Heart right ventricle (tissue), 16 donors: ENCODE measurements around the gene PPP1R16B. TPM values are rescaled to one million over a fixed set of nuclear protein-coding genes. Genes with fewer than 3 reads are reported as not detected.

Experiments used
- ATAC-seq, 8 donors: fragments of 200-7000 bp; cut with Tn5 transposase; one replicate each; pipeline ENCODE4 v1.9.1; 2020; ENCODE audit warnings: mild to moderate bottlenecking in 8 of 8, moderate library complexity in 8 of 8, moderate number of reproducible peaks in 1 of 8
- DNase-seq, 2 donors: peaks; one replicate each; pipeline ENCODE4 v3.0.0-alpha.2; 2020
- H3K27ac ChIP-seq, 10 donors: fragments of 200-600 bp; sonication (generic) in 2 of 10; one replicate each; pipeline versions ENCODE4 v1.5.0 to v1.8.0; 2020 to 2022; ENCODE audit warnings: mild to moderate bottlenecking in 3 of 10
- H3K27me3 ChIP-seq, 7 donors: fragments of 200-600 bp; one replicate each; pipeline ENCODE4 v1.8.0; 2021 to 2022; ENCODE audit warnings: mild to moderate bottlenecking in 2 of 7
- H3K36me3 ChIP-seq, 9 donors: fragments of 200-600 bp; sonication (generic) in 1 of 9; one replicate each; pipeline versions ENCODE4 v1.5.0 to v1.8.0; 2020 to 2022; ENCODE audit warnings: mild to moderate bottlenecking in 2 of 9
- H3K4me1 ChIP-seq, 9 donors: fragments of 200-600 bp; sonication (generic) in 1 of 9; one replicate each; pipeline versions ENCODE4 v1.5.0 to v1.8.0; 2020 to 2022; ENCODE audit warnings: mild to moderate bottlenecking in 4 of 9
- H3K4me3 ChIP-seq, 10 donors: fragments of 200-600 bp; sonication (generic) in 2 of 10; one replicate each; pipeline versions ENCODE4 v1.5.0 to v1.8.0; 2020 to 2022; ENCODE audit warnings: mild to moderate bottlenecking in 7 of 10, moderate library complexity in 2 of 10
- H3K9me3 ChIP-seq, 11 donors: fragments of 200-600 bp in 10 of 11; sonication (generic) in 2 of 11; one replicate each; pipeline versions ENCODE4 v1.5.0 to v1.8.0; 2013 to 2022; ENCODE audit warnings: mild to moderate bottlenecking in 2 of 11, control low read depth in 1 of 11, moderate library complexity in 1 of 11
- WGBS, 2 donors: extraction: QIAGEN DNeasy Blood & Tissue Kit; methylation state at CpG; one replicate each; pipeline ENCODE4 v1.1.7; 2013; ENCODE audit warnings: inconsistent platforms in 1 of 2; 5-methylcytosine and 5-hydroxymethylcytosine counted together
- intact Hi-C, 10 donors: fragments of 100-400 bp; cut with DNase I; formaldehyde crosslinking; loops; one replicate each; pipeline versions ENCODE4 v1.11.1 to v1.14.2; 2022
- polyA plus RNA-seq, 2 donors: library from polyadenylated mRNA; stranded (reverse); fragments of 200-250 nt; gene quantifications; one replicate each; pipeline ENCODE4 v1.2.3, GENCODE V29; 2013
- total RNA-seq, 10 donors: library from RNA; stranded (reverse); fragmentation: NEBNext Ultra II Directional in 3 of 10; extraction: Animal tissue kit (Norgen Biotek cat#: 25700) in 3 of 10; gene quantifications; one replicate each; pipeline versions ENCODE4 v1.2.1 to v1.2.4, GENCODE V29; 2021 to 2023
- TF ChIP-seq, protein P1 (sequence below), 9 donors: fragments of 200-600 bp; sonication (generic) in 2 of 9; IDR thresholded peaks; one replicate each; pipeline versions ENCODE4 v1.5.0 to v1.8.0; 2021 to 2022; ENCODE audit warnings: antibody characterized with exemption in 9 of 9, mild to moderate bottlenecking in 5 of 9, moderate library complexity in 1 of 9
- donor health status: Arrhythmogenic right ventricular cardiomyopathy.
- donor health status: ischemic (EF 13 %, LVEDD 7.1; RV severe dilation, severe dysfunction).
- donor health status: healthy with polysubstance abuse.
- donor health status: DM: no; HTN: yes; CAD: no.
- donor health status: DM: no; HTN: no; CAD: no.
- donor health status: ischemic (EF 25% LVEDD 6.9; RV normal size, moderate dysfunction).
- donor health status: ischemic (EF 25% LVEDD 5.7; RV mildly dilated, moderate dysfunction).
- donor health status: healthy.
- donor health status: DM: yes; HTN: yes; CAD: no.
- donor health status: Ischemic cardiomyopathy.
- donor health status: ischemic (EF 35%, LVEDD 5.7; RV mildly dilated, moderate dysfunction).
- donor health status: nonischemic (EF 11% LVEDD 7.7; RV severe dilation, severe dysfunction).
- donor health status: DM: yes; HTN: yes; CAD: no.
- donor health status: PGD.
- donor health status: ischemic (EF 29% LVEDD 5.4; RV normal size, mild dysfunction).
- donor health status: nonischemic (EF 23%, LVEDD 6.1; RV moderate dilation, normal function).

PPP1R16B gene
- total and polyA plus RNA-seq, 12 donors = 2.5 to 13.8 (median 5.8) TPM

DNA sequence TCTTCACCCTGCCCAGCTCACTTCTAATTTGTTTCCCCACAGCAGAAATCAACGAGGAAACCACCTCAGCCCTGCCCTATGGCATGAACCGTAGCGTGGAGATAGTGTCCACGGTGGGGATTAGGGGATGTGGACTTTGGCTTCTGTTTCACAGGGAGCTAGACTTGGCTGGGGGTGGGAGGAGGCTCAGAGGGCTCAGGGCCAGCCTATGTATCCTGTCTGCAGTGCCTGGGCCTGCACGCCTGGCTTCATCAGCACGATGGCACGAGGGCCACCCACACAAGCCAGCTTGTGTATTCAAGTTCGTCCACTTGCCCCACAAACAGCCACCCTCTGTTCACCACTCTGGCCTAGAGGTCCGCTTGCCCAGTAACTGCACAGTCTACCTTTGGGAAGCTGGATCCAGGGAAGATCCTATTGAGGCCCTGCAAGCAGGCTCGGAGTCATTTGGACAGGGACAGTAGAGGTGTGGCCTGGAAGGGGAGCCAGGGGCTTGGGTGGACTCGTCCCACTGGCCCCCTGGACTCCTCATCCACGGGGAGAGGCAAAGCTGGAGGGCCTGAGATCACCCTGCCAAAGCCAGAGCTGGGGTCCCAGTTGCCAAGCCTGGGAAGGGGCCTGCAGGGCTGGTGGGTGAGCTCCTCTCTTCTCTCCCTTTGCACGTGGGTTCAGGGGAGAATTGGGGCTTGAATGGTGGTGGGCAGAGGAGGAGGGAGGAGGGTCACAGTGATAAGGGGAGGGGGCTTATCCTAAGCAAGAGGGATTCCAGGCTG lies 82.7 kb downstream of the PPP1R16B start:
- DNase-seq (no peak), ATAC-seq (no peak)
- intact Hi-C loops = no loop called here
- TF ChIP-seq, protein P1, sequence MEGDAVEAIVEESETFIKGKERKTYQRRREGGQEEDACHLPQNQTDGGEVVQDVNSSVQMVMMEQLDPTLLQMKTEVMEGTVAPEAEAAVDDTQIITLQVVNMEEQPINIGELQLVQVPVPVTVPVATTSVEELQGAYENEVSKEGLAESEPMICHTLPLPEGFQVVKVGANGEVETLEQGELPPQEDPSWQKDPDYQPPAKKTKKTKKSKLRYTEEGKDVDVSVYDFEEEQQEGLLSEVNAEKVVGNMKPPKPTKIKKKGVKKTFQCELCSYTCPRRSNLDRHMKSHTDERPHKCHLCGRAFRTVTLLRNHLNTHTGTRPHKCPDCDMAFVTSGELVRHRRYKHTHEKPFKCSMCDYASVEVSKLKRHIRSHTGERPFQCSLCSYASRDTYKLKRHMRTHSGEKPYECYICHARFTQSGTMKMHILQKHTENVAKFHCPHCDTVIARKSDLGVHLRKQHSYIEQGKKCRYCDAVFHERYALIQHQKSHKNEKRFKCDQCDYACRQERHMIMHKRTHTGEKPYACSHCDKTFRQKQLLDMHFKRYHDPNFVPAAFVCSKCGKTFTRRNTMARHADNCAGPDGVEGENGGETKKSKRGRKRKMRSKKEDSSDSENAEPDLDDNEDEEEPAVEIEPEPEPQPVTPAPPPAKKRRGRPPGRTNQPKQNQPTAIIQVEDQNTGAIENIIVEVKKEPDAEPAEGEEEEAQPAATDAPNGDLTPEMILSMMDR (IDR thresholded peaks at IDR 0.05) = no peak
- Histone ChIP-seq H3K27ac (no peak overlapping the region), H3K4me3 (no peak overlapping the region), H3K4me1 (peaks cover 0 to 29% (median 9%) of the 10 kb centered on the region in 9 donors), H3K9me3 (no peaks in the 10 kb centered on the region), H3K27me3 (peaks cover 0 to 12% (median under 1%) of the 10 kb centered on the region in 7 donors), H3K36me3 (peaks cover 0 to 14% (median 0%) of the 10 kb centered on the region in 9 donors)
- 70 to 74% methylated on average over 12 to 13 of the region's 13 CpGs for WGBS, 2 donors

DNA sequence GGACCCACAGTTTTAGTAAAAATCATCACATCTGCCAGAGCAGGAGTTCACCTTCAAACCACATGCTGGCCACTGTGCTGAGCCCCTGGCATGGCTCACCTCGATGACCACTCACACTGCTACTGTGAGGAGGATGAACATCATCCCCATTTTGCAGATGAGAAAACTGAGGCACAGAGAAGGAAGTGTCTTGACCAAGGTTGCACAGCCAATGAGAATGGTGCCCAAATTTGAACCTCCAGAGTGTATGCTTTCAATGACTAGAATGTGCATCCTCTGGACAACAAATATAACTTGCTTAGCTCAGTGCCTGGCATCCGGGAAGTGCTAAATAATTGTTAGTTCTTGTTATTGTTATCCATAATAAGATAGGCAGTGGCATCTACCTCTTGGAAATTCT lies 83.6 kb downstream of the PPP1R16B start:
- intact Hi-C loops = no loop called here
- TF ChIP-seq, protein P1 (IDR thresholded peaks at IDR 0.05) = no peak
- Histone ChIP-seq H3K36me3 (peaks cover 0 to 14% (median 0%) of the 10 kb centered on the region in 9 donors), H3K4me1 (peaks cover 0 to 28% (median 9%) of the 10 kb centered on the region in 9 donors), H3K9me3 (no peaks in the 10 kb centered on the region), H3K27me3 (peaks cover 0 to 9% (median 3%) of the 10 kb centered on the region in 7 donors), H3K4me3 (no peak overlapping the region), H3K27ac (no peak overlapping the region)
- 82 to 85% methylated on average over 2 of the region's 2 CpGs for WGBS, 2 donors
- DNase-seq (no peak), ATAC-seq (no peak)

DNA sequence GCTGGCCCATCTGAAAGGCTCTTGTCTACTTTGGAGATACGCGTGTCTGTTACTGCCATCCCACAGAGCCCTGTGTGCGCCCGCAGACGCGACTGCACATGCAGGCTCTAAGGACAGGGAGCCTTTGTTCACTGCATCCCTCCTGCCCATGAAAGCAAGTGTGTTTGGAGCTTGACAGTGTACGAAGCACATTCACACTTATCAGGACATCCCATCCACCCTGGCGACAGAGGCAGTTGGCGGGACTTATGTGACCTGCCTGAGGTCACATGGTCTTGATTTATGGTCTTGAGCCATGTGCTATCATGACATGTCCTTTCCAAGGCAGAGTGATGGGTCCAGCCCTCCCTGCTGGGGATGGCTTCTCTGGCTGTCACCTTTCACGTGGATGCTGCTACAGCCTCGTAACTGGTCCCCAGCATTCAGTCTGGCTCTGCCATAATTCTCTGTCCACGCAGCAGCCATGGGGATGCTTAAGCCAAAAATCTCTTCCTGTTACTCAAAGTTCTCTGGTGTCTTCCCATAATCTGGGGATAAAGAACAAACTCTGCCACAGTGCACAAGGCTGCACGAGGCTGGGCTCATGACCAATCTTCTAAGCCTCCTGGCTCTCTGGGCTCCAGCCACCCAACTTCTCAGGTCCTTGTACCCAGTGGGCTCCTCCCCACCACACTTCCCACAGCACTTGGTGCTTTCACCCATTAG lies 84.4 kb downstream of the PPP1R16B start:
- intact Hi-C loops = loop anchor here (5.0 to 10.0 kb wide), 8 partner anchors 83 to 245 kb away; partner anchors contain the start of genes PPP1R16B (in 3 of the 10) and ACTR5 (in 1 of the 10)
- WGBS, 2 donors = 68 to 69% methylated on average over 13 of the region's 13 CpGs
- no peak for DNase-seq

DNA sequence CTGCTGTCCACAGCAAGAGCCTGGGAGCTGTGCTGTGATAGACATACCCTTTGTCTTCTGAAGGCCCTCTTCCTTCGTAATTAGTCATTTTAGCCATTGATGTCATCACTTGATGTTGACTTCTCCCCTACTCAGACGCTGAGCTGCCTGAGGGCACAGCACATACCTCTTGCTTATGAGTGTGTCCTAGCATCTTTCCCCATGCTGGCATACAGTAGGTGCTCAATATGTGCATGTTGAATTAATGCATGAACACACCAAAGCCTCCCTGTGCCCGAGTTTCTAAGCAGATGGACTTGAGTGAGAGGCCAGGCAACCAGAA lies 85.0 kb downstream of the PPP1R16B start:
- whole genome bisulfite sequencing, 2 donors = 75 to 76% methylated on average over 3 of the region's 3 CpGs
- intact Hi-C loops = loop anchor here (5.0 to 10.0 kb wide), 8 partner anchors 83 to 246 kb away; partner anchors contain the start of genes PPP1R16B (in 3 of the 10) and ACTR5 (in 1 of the 10)
- H3K4me1 ChIP-seq = peaks cover 0 to 29% (median 8%) of the 10 kb centered on the region in 9 donors

More for the DNA sequence above, 84.4 kb downstream of the PPP1R16B start:
- TF ChIP-seq, protein P1 (IDR thresholded peaks at IDR 0.05) = no peak
- Histone ChIP-seq H3K9me3 (no peaks in the 10 kb centered on the region), H3K4me3 (no peak overlapping the region), H3K4me1 (peaks cover 0 to 34% (median 10%) of the 10 kb centered on the region in 9 donors), H3K27me3 (peaks cover 0 to 11% (median 3%) of the 10 kb centered on the region in 7 donors), H3K36me3 (peaks cover 0 to 14% (median 0%) of the 10 kb centered on the region in 9 donors), H3K27ac (no peak overlapping the region)
- ATAC-seq = no peak

More for the DNA sequence above, 85.0 kb downstream of the PPP1R16B start:
- Histone ChIP-seq H3K4me3 (no peak overlapping the region), H3K27ac (no peak overlapping the region), H3K9me3 (no peaks in the 10 kb centered on the region), H3K36me3 (peaks cover 0 to 14% (median 0%) of the 10 kb centered on the region in 9 donors), H3K27me3 (peaks cover 0 to 11% (median 3%) of the 10 kb centered on the region in 7 donors)
- ATAC-seq (no peak), DNase-seq (no peak)
- TF ChIP-seq, protein P1 (IDR thresholded peaks at IDR 0.05) = no peak
